Tibial nerve (tissue), 4 donors: ENCODE measurements around the gene YIF1A.

ENCODE experiments used
- CTCF ChIP-seq, 5 experiments: fragments of 200-600 bp in 3 of 5; fragments of 450-650 bp in 2 of 5; sonication (generic) in 3 of 5; IDR thresholded peaks; one replicate each; pipeline ENCODE4 v1.5.1; 2016 to 2019; ENCODE audit warnings: antibody characterized with exemption in 5 of 5, mild to moderate bottlenecking in 3 of 5, moderate library complexity in 2 of 5
- EP300 ChIP-seq, 2 donors: sonication (generic); formaldehyde crosslinking; IDR thresholded peaks; one replicate each; pipeline ENCODE4 v1.6.1; 2017; ENCODE audit warnings: antibody characterized with exemption in 2 of 2, mild to moderate bottlenecking in 1 of 2
- POLR2A ChIP-seq, 2 donors: fragments of 450-650 bp; IDR thresholded peaks; one replicate each; pipeline ENCODE4 v1.6.1; 2017; ENCODE audit warnings: antibody characterized with exemption in 2 of 2, mild to moderate bottlenecking in 2 of 2, moderate library complexity in 2 of 2

GRCh38 chr11:66310324-66310723 lies 21.4 kb upstream of the YIF1A start:
- TF ChIP-seq CTCF (IDR thresholded peaks at IDR 0.05) (no peak), POLR2A (IDR thresholded peaks at IDR 0.05) (no peak), EP300 (IDR thresholded peaks at IDR 0.05) (no peak)
